Endothelial cell (in vitro differentiated cells): ENCODE measurements around the gene CEACAM1. TPM values are rescaled to one million over a fixed set of nuclear protein-coding genes. Genes with fewer than 3 reads are reported as not detected.

ENCODE experiments used
- DNase-seq: peaks from one replicate; pipeline ENCODE4 v3.0.0; 2021; ENCODE audit warnings: low spot score
- H3K27ac Mint-ChIP-seq: one replicate; pipeline ENCODE4 v1.8.0; 2021; ENCODE audit warnings: mixed read lengths, inconsistent platforms; ENCODE audit not compliant: unreplicated experiment
- H3K27me3 Mint-ChIP-seq: one replicate; pipeline ENCODE4 v1.8.0; 2021; ENCODE audit warnings: mild to moderate bottlenecking, moderate library complexity, mixed read lengths, inconsistent platforms; ENCODE audit not compliant: unreplicated experiment
- H3K36me3 Mint-ChIP-seq: one replicate; pipeline ENCODE4 v1.8.0; 2021; ENCODE audit warnings: mild to moderate bottlenecking, low read depth, mixed read lengths, inconsistent platforms; ENCODE audit not compliant: unreplicated experiment
- H3K4me1 Mint-ChIP-seq: one replicate; pipeline ENCODE4 v1.8.0; 2021; ENCODE audit warnings: mild to moderate bottlenecking, mixed read lengths, inconsistent platforms; ENCODE audit not compliant: unreplicated experiment
- H3K4me3 Mint-ChIP-seq: one replicate; pipeline ENCODE4 v1.8.0; 2021; ENCODE audit warnings: mild to moderate bottlenecking, mixed read lengths, inconsistent platforms; ENCODE audit not compliant: unreplicated experiment
- H3K9me3 Mint-ChIP-seq: one replicate; pipeline ENCODE4 v1.8.0; 2021; ENCODE audit warnings: mixed read lengths, inconsistent platforms; ENCODE audit not compliant: unreplicated experiment
- CTCF ChIP-seq: fragments of 200-600 bp; sonication (generic); IDR thresholded peaks from one replicate; pipeline ENCODE4 v1.5.0; 2021; ENCODE audit warnings: antibody characterized with exemption; ENCODE audit not compliant: unreplicated experiment
- total RNA-seq: library from RNA; stranded (reverse); fragmentation: NEBNext Ultra II Directional; extraction: Animal tissue kit (Norgen Biotek cat#: 25700); gene quantifications from one replicate; pipeline ENCODE4 v1.2.1, GENCODE V29; 2021; ENCODE audit not compliant: unreplicated experiment

CEACAM1 gene
- total RNA-seq, 1 donor from 2014 or later = 9.3 TPM

DNA sequence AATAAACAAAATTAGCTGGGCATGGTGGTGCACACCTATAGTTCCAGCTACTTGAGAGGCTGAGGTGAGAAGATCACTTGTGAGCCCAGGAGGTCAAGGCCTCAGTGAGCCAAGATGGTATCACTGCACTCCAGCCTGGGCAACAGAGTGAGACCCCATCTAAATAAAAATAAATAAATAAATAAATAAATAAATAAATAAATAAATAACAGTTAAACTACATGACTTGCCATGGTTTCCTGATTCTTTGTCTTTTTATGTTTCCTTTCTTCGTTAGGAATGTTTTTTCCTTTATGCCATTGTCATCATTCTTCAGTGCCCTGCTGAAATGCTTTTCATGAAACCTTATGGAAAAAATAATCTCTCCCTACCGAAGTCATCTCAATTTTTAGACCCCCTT, 50.3 kb downstream of the CEACAM1 start:
- Mint-ChIP-seq H3K27me3 (peaks cover 2% of the 10 kb centered on the region), H3K9me3 (no peaks in the 10 kb centered on the region), H3K4me1 (peaks cover 5% of the 10 kb centered on the region), H3K36me3 (no peaks in the 10 kb centered on the region), H3K27ac (no peak overlapping the region), H3K4me3 (no peak overlapping the region)
- no peak for TF ChIP-seq CTCF
- DNase-seq = no peak

- Mint-ChIP-seq H3K4me1 (peaks cover 5% of the 10 kb centered on the region), H3K4me3 (no peak overlapping the region), H3K27me3 (peaks cover 2% of the 10 kb centered on the region), H3K9me3 (no peaks in the 10 kb centered on the region), H3K36me3 (no peaks in the 10 kb centered on the region), H3K27ac (no peak overlapping the region)
- DNase-seq = no peak
- TF ChIP-seq CTCF = no peak
These were observed 51.2 kb downstream of the CEACAM1 start for GRCh38 chr19:42477117-42477516.

DNA sequence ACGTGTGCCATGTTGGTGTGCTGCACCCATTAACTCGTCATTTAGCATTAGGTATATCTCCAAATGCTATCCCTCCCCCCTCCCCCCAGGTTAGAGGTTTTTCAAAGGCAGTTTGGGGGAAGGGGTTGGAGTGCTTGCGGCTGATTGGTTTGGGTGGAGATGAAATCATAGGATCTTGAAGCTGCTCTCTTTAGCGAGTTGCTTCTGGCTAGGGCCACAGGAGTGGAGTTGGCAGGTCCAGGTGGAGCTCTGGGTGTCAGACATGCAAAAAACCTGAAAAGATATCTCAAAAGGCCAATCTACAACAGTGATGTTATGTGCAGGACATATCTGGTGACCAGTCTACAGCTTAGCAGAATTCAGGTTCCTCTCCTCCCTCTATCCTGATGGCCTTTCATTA, 52.9 kb downstream of the CEACAM1 start:
- no peaks in the 10 kb centered on the region for H3K36me3 Mint-ChIP-seq
- no peak overlapping the region for H3K27ac Mint-ChIP-seq
- no peak overlapping the region for H3K4me3 Mint-ChIP-seq
- no peak for DNase-seq
- no peaks in the 10 kb centered on the region for H3K4me1 Mint-ChIP-seq
- no peak for TF ChIP-seq CTCF
- no peaks in the 10 kb centered on the region for H3K9me3 Mint-ChIP-seq
- H3K27me3 Mint-ChIP-seq = peaks cover 2% of the 10 kb centered on the region

- DNase-seq = no peak
- peaks cover 2% of the 10 kb centered on the region for H3K27me3 Mint-ChIP-seq
- H3K4me3 Mint-ChIP-seq = no peak overlapping the region
- H3K36me3 Mint-ChIP-seq = no peaks in the 10 kb centered on the region
- no peaks in the 10 kb centered on the region for H3K9me3 Mint-ChIP-seq
- H3K4me1 Mint-ChIP-seq = no peaks in the 10 kb centered on the region
- no peak overlapping the region for H3K27ac Mint-ChIP-seq
- no peak for TF ChIP-seq CTCF
These were observed 53.5 kb downstream of the CEACAM1 start for GRCh38 chr19:42474743-42475142.

DNA sequence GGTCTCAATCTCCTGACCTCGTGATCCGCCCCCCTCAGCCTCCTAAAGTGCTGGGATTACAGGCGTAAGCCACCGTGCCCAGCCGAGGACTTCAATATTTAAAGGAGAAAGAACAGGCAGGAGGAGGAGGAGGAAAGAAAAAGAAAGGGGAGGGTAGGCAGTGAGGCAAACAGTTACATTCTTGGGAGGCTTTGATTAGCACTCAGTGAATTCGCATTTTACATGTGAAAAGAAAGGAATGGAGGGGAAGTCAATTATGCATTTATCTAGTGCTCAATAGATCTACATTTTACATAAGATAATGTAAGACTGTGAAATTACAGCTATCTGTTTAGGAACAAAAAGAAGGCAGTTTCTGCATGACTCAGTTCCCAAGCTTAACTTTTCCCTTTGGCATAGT, 54.6 kb downstream of the CEACAM1 start:
- H3K27me3 Mint-ChIP-seq = peaks cover 3% of the 10 kb centered on the region
- H3K9me3 Mint-ChIP-seq = no peaks in the 10 kb centered on the region
- TF ChIP-seq CTCF = no peak
- H3K4me3 Mint-ChIP-seq = no peak overlapping the region
- DNase-seq = no peak
- no peaks in the 10 kb centered on the region for H3K4me1 Mint-ChIP-seq
- no peak overlapping the region for H3K27ac Mint-ChIP-seq
- H3K36me3 Mint-ChIP-seq = no peaks in the 10 kb centered on the region
